Measurements from ENCODE around the gene ATP11B.

DNA sequence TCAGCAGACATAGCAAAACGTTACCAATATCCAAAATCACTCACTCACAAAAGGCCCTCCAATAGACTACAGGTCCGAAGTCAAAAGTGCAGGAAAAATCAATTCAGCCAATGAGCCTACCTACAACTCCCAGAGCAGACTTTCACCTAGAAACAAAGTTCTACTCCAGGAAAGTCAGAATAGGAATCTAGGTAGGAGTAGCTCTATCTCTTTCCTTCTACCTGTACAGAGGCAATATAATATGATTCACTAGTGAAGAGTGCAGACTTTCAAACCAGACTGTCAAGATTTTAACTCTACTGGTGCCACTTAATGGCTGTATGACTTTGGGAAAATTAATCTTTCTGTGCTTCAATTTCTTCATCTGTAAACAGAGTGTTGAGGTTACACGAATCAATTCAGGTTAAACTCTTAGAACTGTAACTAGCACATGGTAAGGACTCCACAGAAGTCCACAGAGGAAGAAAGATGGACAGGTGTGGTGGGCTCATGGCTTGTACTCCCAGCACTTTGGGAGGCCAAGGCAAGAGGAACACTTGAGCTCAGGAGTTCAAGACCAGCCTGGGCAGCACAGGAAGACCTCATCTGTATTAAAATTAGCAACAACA, 177.6 kb downstream of the ATP11B start:
- TF ChIP-seq, protein P1, sequence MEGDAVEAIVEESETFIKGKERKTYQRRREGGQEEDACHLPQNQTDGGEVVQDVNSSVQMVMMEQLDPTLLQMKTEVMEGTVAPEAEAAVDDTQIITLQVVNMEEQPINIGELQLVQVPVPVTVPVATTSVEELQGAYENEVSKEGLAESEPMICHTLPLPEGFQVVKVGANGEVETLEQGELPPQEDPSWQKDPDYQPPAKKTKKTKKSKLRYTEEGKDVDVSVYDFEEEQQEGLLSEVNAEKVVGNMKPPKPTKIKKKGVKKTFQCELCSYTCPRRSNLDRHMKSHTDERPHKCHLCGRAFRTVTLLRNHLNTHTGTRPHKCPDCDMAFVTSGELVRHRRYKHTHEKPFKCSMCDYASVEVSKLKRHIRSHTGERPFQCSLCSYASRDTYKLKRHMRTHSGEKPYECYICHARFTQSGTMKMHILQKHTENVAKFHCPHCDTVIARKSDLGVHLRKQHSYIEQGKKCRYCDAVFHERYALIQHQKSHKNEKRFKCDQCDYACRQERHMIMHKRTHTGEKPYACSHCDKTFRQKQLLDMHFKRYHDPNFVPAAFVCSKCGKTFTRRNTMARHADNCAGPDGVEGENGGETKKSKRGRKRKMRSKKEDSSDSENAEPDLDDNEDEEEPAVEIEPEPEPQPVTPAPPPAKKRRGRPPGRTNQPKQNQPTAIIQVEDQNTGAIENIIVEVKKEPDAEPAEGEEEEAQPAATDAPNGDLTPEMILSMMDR (conservative IDR thresholded peaks at IDR 0.05; ENCODE audit: low read length): no peak
- no peak for TF ChIP-seq EZH2phosphoT487 (IDR thresholded peaks at IDR 0.05; ENCODE audit: borderline replicate concordance, low read depth, low read length)

All from OCI-LY7 (cell line).